Measurements from ENCODE around the gene BACH2. TPM values are rescaled to one million over a fixed set of nuclear protein-coding genes. Genes with fewer than 3 reads are reported as not detected.
A peak's percentile ranks its signal among the peaks of the same experiment; 100 is the strongest.
"Not testable (repeated sequence)": the region's sequence is repeated elsewhere in the genome, so short reads cannot be mapped to it uniquely, and the experiment has no call there.

The BACH2 gene
- total RNA-seq, 5 donors from 2014 or later (not counting 1 experiment from before 2014, with no cell fraction given): 81.9 to 196 (median 96.7) TPM

GRCh38 chr6:90062051-90062450 lies 234.6 kb downstream of the BACH2 start:
- Mint-ChIP-seq H3K36me3 (peaks cover 45% of the 10 kb centered on the region), H3K27ac (no peak overlapping the region), H3K4me1 (peaks cover 37 to 50% (median 38%) of the 10 kb centered on the region in 3 donors), H3K9me3 (peaks cover 0 to 4% (median under 1%) of the 10 kb centered on the region in 3 donors), H3K27me3 (no peaks in the 10 kb centered on the region), H3K4me3 (no peak overlapping the region)
- H3K27me3 ChIP-seq (replicated peaks in 1 of 2; ENCODE audit: control insufficient read depth in 2 of 2, extremely low read depth in 1 of 2, insufficient read depth in 2 of 2, low read length in 1 of 2): no peaks in the 10 kb centered on the region
- ATAC-seq (replicated peaks in 1 of 4): no peak
- peaks cover 7 to 9% of the 10 kb centered on the region in 2 donors for H3K36me3 ChIP-seq (ENCODE audit: control insufficient read depth in 2 of 2, extremely low read depth in 1 of 2, insufficient read depth in 1 of 2, low read length in 1 of 2)
- whole genome bisulfite sequencing (ENCODE audit: insufficient coverage): no CpG with 5 or more reads among the region's 4 CpGs
- no peak for DNase-seq
- CTCF ChIA-PET: interaction anchor here (0.8 to 1.1 kb wide), 2 partner anchors 29 to 121 kb away, joined by 4 read pairs; no protein-coding TSS in a partner anchor
- H3K4me1 ChIP-seq (ENCODE audit: control insufficient read depth in 1 of 2, extremely low read depth in 1 of 2, insufficient read depth in 2 of 2, low read length in 2 of 2): peaks cover 5 to 8% of the 10 kb centered on the region in 2 experiments
- H3K27ac ChIP-seq (ENCODE audit: low read length): no peak overlapping the region
- H3K4me3 ChIP-seq (ENCODE audit: control insufficient read depth in 1 of 2, extremely low read depth in 1 of 2, low read length in 1 of 2): no peak overlapping the region
- POLR2A ChIA-PET: interaction anchor here in 1 of 2 donors (0.5 kb wide), 1 partner anchor 97 kb away, joined by 5 read pairs; no protein-coding TSS in a partner anchor
- no peaks in the 10 kb centered on the region for H3K9me3 ChIP-seq

GRCh38 chr6:90059178-90059577 lies 237.5 kb downstream of the BACH2 start:
- H3K27ac Mint-ChIP-seq; POLR2A ChIA-PET; H3K4me1 ChIP-seq (ENCODE audit: control insufficient read depth in 1 of 2, extremely low read depth in 1 of 2, insufficient read depth in 2 of 2, low read length in 2 of 2); H3K27ac ChIP-seq (ENCODE audit: low read length); DNase-seq; CTCF ChIA-PET; H3K4me3 Mint-ChIP-seq; H3K4me3 ChIP-seq (ENCODE audit: control insufficient read depth in 1 of 2, extremely low read depth in 1 of 2, low read length in 1 of 2); H3K27me3 Mint-ChIP-seq; ATAC-seq (replicated peaks in 1 of 4); H3K36me3 ChIP-seq (ENCODE audit: control insufficient read depth in 2 of 2, extremely low read depth in 1 of 2, insufficient read depth in 1 of 2, low read length in 1 of 2); H3K27me3 ChIP-seq (replicated peaks in 1 of 2; ENCODE audit: control insufficient read depth in 2 of 2, extremely low read depth in 1 of 2, insufficient read depth in 2 of 2, low read length in 1 of 2); H3K9me3 ChIP-seq: not testable (repeated sequence)
- no CpG with 5 or more reads among the region's 3 CpGs for WGBS (ENCODE audit: insufficient coverage)
- H3K36me3 Mint-ChIP-seq: peaks cover 45% of the 10 kb centered on the region
- peaks cover 27 to 32% (median 32%) of the 10 kb centered on the region in 3 donors for H3K4me1 Mint-ChIP-seq
- H3K9me3 Mint-ChIP-seq: peaks cover 3 to 12% (median 5%) of the 10 kb centered on the region in 3 donors

GRCh38 chr6:90055924-90056323 lies 240.7 kb downstream of the BACH2 start:
- POLR2A ChIA-PET: not testable (repeated sequence)

GRCh38 chr6:90054193-90054592 lies 242.4 kb downstream of the BACH2 start:
- H3K27ac Mint-ChIP-seq; H3K9me3 ChIP-seq; H3K4me3 Mint-ChIP-seq; H3K27ac ChIP-seq (ENCODE audit: low read length); ATAC-seq (replicated peaks in 1 of 4); H3K9me3 Mint-ChIP-seq; CTCF ChIA-PET; POLR2A ChIA-PET; H3K27me3 ChIP-seq (replicated peaks in 1 of 2; ENCODE audit: control insufficient read depth in 2 of 2, extremely low read depth in 1 of 2, insufficient read depth in 2 of 2, low read length in 1 of 2); H3K4me1 ChIP-seq (ENCODE audit: control insufficient read depth in 1 of 2, extremely low read depth in 1 of 2, insufficient read depth in 2 of 2, low read length in 2 of 2); H3K36me3 ChIP-seq (ENCODE audit: control insufficient read depth in 2 of 2, extremely low read depth in 1 of 2, insufficient read depth in 1 of 2, low read length in 1 of 2); H3K27me3 Mint-ChIP-seq; DNase-seq; H3K4me3 ChIP-seq (ENCODE audit: control insufficient read depth in 1 of 2, extremely low read depth in 1 of 2, low read length in 1 of 2): not testable (repeated sequence)
- peaks cover 41 to 49% (median 48%) of the 10 kb centered on the region in 3 donors for H3K4me1 Mint-ChIP-seq
- H3K36me3 Mint-ChIP-seq: peaks cover 46% of the 10 kb centered on the region
- WGBS (ENCODE audit: insufficient coverage): 100% methylated on average over 6 of the region's 12 CpGs

More at GRCh38 chr6:90055924-90056323, 240.7 kb downstream of the BACH2 start:
- H3K4me1 Mint-ChIP-seq: peaks cover 31 to 46% (median 38%) of the 10 kb centered on the region in 3 donors
- DNase-seq; H3K36me3 ChIP-seq (ENCODE audit: control insufficient read depth in 2 of 2, extremely low read depth in 1 of 2, insufficient read depth in 1 of 2, low read length in 1 of 2); H3K27ac ChIP-seq (ENCODE audit: low read length); H3K4me3 Mint-ChIP-seq; ATAC-seq (replicated peaks in 1 of 4); H3K4me3 ChIP-seq (ENCODE audit: control insufficient read depth in 1 of 2, extremely low read depth in 1 of 2, low read length in 1 of 2); H3K27me3 ChIP-seq (replicated peaks in 1 of 2; ENCODE audit: control insufficient read depth in 2 of 2, extremely low read depth in 1 of 2, insufficient read depth in 2 of 2, low read length in 1 of 2); H3K9me3 ChIP-seq; H3K27ac Mint-ChIP-seq; H3K27me3 Mint-ChIP-seq; CTCF ChIA-PET; H3K4me1 ChIP-seq (ENCODE audit: control insufficient read depth in 1 of 2, extremely low read depth in 1 of 2, insufficient read depth in 2 of 2, low read length in 2 of 2): not testable (repeated sequence)
- no CpG with 5 or more reads among the region's 1 CpG for WGBS (ENCODE audit: insufficient coverage)
- H3K9me3 Mint-ChIP-seq: peaks cover 3 to 12% (median 5%) of the 10 kb centered on the region in 3 donors
- peaks cover 46% of the 10 kb centered on the region for H3K36me3 Mint-ChIP-seq

- no peaks in the 10 kb centered on the region for H3K36me3 ChIP-seq (ENCODE audit: control insufficient read depth in 2 of 2, extremely low read depth in 1 of 2, insufficient read depth in 1 of 2, low read length in 1 of 2)
- Mint-ChIP-seq H3K36me3 (peaks cover 49% of the 10 kb centered on the region), H3K27ac (peak overlapping the region in 1 of 2 donors; percentile 50), H3K9me3 (peaks cover 3 to 8% (median 5%) of the 10 kb centered on the region in 3 donors), H3K4me1 (peaks cover 46 to 54% (median 53%) of the 10 kb centered on the region in 3 donors), H3K4me3 (no peak overlapping the region), H3K27me3 (no peaks in the 10 kb centered on the region)
- no peak overlapping the region for H3K4me3 ChIP-seq (ENCODE audit: control insufficient read depth in 1 of 2, extremely low read depth in 1 of 2, low read length in 1 of 2)
- no peaks in the 10 kb centered on the region for H3K4me1 ChIP-seq (ENCODE audit: control insufficient read depth in 1 of 2, extremely low read depth in 1 of 2, insufficient read depth in 2 of 2, low read length in 2 of 2)
- no peaks in the 10 kb centered on the region for H3K9me3 ChIP-seq
- ATAC-seq (replicated peaks in 1 of 4) (no peak), DNase-seq (no peak)
- ChIA-PET CTCF (no interaction called here), POLR2A (interaction anchor here in 1 of 2 donors (0.7 kb wide), 1 partner anchor 53 kb away, joined by 3 read pairs; no protein-coding TSS in a partner anchor)
- no peak overlapping the region for H3K27ac ChIP-seq (ENCODE audit: low read length)
- WGBS (ENCODE audit: insufficient coverage): 92% methylated on average over 2 of the region's 5 CpGs
- no peaks in the 10 kb centered on the region for H3K27me3 ChIP-seq (replicated peaks in 1 of 2; ENCODE audit: control insufficient read depth in 2 of 2, extremely low read depth in 1 of 2, insufficient read depth in 2 of 2, low read length in 1 of 2)
Measured at GRCh38 chr6:90053614-90054013, 243.0 kb downstream of the BACH2 start.

GRCh38 chr6:90049295-90049694 lies 247.3 kb downstream of the BACH2 start:
- H3K9me3 ChIP-seq: no peaks in the 10 kb centered on the region
- no peaks in the 10 kb centered on the region for H3K9me3 Mint-ChIP-seq
- H3K4me1 Mint-ChIP-seq: peaks cover 33 to 42% (median 40%) of the 10 kb centered on the region in 3 donors
- H3K4me3 Mint-ChIP-seq: no peak overlapping the region
- ATAC-seq (replicated peaks in 1 of 4): no peak
- H3K4me1 ChIP-seq (ENCODE audit: control insufficient read depth in 1 of 2, extremely low read depth in 1 of 2, insufficient read depth in 2 of 2, low read length in 2 of 2): peaks cover 0 to 15% of the 10 kb centered on the region in 2 experiments
- POLR2A ChIA-PET: no interaction called here
- WGBS (ENCODE audit: insufficient coverage): 72% methylated on average over 3 of the region's 5 CpGs
- no peak overlapping the region for H3K4me3 ChIP-seq (ENCODE audit: control insufficient read depth in 1 of 2, extremely low read depth in 1 of 2, low read length in 1 of 2)
- peak overlapping the region; percentile 28 to 70 for H3K27ac Mint-ChIP-seq
- CTCF ChIA-PET: no interaction called here
- H3K27ac ChIP-seq (ENCODE audit: low read length): no peak overlapping the region
- no peak for DNase-seq
- peaks cover 26% of the 10 kb centered on the region for H3K36me3 Mint-ChIP-seq
- no peaks in the 10 kb centered on the region for H3K27me3 ChIP-seq (replicated peaks in 1 of 2; ENCODE audit: control insufficient read depth in 2 of 2, extremely low read depth in 1 of 2, insufficient read depth in 2 of 2, low read length in 1 of 2)
- H3K27me3 Mint-ChIP-seq: no peaks in the 10 kb centered on the region
- H3K36me3 ChIP-seq (ENCODE audit: control insufficient read depth in 2 of 2, extremely low read depth in 1 of 2, insufficient read depth in 1 of 2, low read length in 1 of 2): peaks cover 0 to 4% of the 10 kb centered on the region in 2 donors
